ENCODE data around the gene NCAM1. TPM values are rescaled to one million over a fixed set of nuclear protein-coding genes. Genes with fewer than 3 reads are reported as not detected.

Gene NCAM1
- total RNA-seq, 1 experiment from 2014 or later = 0.22 TPM

GRCh38 chr11:113022262-113022661, 61.0 kb downstream of the NCAM1 start (continued):
- TF ChIP-seq ZNF274 (IDR thresholded peaks at IDR 0.05; ENCODE audit: low read depth, low read length) (no peak), YY1 (IDR thresholded peaks at IDR 0.05; ENCODE audit: extremely low read depth, insufficient replicate concordance, low read depth, low read length) (no peak), CEBPB (IDR thresholded peaks at IDR 0.05; ENCODE audit: low read depth) (no peak)
- TF ChIP-seq, protein P1, sequence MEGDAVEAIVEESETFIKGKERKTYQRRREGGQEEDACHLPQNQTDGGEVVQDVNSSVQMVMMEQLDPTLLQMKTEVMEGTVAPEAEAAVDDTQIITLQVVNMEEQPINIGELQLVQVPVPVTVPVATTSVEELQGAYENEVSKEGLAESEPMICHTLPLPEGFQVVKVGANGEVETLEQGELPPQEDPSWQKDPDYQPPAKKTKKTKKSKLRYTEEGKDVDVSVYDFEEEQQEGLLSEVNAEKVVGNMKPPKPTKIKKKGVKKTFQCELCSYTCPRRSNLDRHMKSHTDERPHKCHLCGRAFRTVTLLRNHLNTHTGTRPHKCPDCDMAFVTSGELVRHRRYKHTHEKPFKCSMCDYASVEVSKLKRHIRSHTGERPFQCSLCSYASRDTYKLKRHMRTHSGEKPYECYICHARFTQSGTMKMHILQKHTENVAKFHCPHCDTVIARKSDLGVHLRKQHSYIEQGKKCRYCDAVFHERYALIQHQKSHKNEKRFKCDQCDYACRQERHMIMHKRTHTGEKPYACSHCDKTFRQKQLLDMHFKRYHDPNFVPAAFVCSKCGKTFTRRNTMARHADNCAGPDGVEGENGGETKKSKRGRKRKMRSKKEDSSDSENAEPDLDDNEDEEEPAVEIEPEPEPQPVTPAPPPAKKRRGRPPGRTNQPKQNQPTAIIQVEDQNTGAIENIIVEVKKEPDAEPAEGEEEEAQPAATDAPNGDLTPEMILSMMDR (IDR thresholded peaks at IDR 0.05 in 2 of 3, conservative IDR thresholded peaks at IDR 0.05 in 1 of 3; ENCODE audit: borderline replicate concordance in 1 of 3, insufficient read depth in 1 of 3, low read depth in 2 of 3, low read length in 2 of 3) = no peak

DNA sequence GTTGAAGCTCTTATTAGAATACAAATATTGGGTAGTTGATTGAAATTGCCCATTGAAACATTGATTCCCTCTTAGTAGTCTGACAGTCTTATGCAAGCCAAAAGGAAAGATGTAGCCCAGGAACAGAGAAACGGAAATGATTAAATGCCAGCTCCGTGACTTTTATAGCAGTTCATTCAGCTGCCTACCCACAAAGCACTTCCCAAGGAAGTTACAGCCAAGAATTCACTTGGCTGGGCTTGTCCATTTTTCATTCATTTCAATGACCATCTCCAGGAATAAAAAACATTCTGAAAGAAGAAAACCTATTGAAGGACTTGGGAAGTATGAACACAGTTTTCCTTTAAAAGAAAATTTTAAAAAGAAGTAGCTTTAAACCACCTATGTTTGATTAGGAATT, 62.0 kb downstream of the NCAM1 start:
- H3K27me3 ChIP-seq (ENCODE audit: insufficient read depth, low read length) = peaks cover 50% of the 10 kb centered on the region
- intact Hi-C loops (cut with micrococcal nuclease) = no loop called here
- no peak overlapping the region for H3K27ac ChIP-seq (ENCODE audit: low read depth, low read length)
- no TSS peak for BruUV-seq (replicated peaks)
- H3K4me2 ChIP-seq (ENCODE audit: low read length) = no peak overlapping the region
- no peaks in the 10 kb centered on the region for H3K9me2 ChIP-seq (ENCODE audit: insufficient read depth)
- CTCF ChIA-PET = no interaction called here
- no peak for ATAC-seq
- no peak overlapping the region for H2AFZ ChIP-seq (ENCODE audit: low read depth, low read length, poor library complexity, severe bottlenecking)
- no peaks in the 10 kb centered on the region for H3K9me3 ChIP-seq (ENCODE audit: control insufficient read depth in 1 of 2, insufficient read depth in 1 of 2, low read depth in 1 of 2, low read length in 2 of 2)
- no peaks in the 10 kb centered on the region for H3K36me3 ChIP-seq (ENCODE audit: control insufficient read depth in 1 of 2, insufficient read depth in 2 of 2, low read length in 2 of 2)
- H3K4me3 ChIP-seq (replicated peaks in 1 of 2; ENCODE audit: low read depth in 1 of 2, low read length in 2 of 2) = no peak overlapping the region
- no peak for DNase-seq (ENCODE audit: low read depth, low spot score)
- POLR2A ChIA-PET = no interaction called here
- no peaks in the 10 kb centered on the region for H3K4me1 ChIP-seq (ENCODE audit: control insufficient read depth in 1 of 2, insufficient read depth in 2 of 2, low read length in 2 of 2)
- H3K79me2 ChIP-seq (ENCODE audit: insufficient read depth, low read length) = no peaks in the 10 kb centered on the region
- no peak overlapping the region for H3K9ac ChIP-seq (ENCODE audit: low read length)
- RAD21 ChIA-PET (ENCODE audit: low non-redundant PET in 1 of 2, low total read pairs in 2 of 2, uncharacterized antibody in 2 of 2, unreplicated experiment in 2 of 2) = no interaction called here
- H4K20me1 ChIP-seq (ENCODE audit: insufficient read depth) = no peaks in the 10 kb centered on the region
- TF ChIP-seq EGR1 (IDR thresholded peaks at IDR 0.05; ENCODE audit: low read depth) = no peak
- no peak for TF ChIP-seq FOSL1 (IDR thresholded peaks at IDR 0.05; ENCODE audit: low read depth)
- no peak for TF ChIP-seq REST (IDR thresholded peaks at IDR 0.05; ENCODE audit: low read depth)
- no peak for TF ChIP-seq SRF (IDR thresholded peaks at IDR 0.05; ENCODE audit: low read depth)
- TF ChIP-seq TCF7L2 (IDR thresholded peaks at IDR 0.05; ENCODE audit: borderline replicate concordance, extremely low read depth, insufficient read depth, insufficient read length) = no peak
- TF ChIP-seq ZBTB33 (IDR thresholded peaks at IDR 0.05; ENCODE audit: extremely low read depth, insufficient replicate concordance, low read length) = no peak
- TF ChIP-seq POLR2AphosphoS5 (IDR thresholded peaks at IDR 0.05; ENCODE audit: low read depth, low read length) = no peak
- TF ChIP-seq EZH2phosphoT487 (IDR thresholded peaks at IDR 0.05; ENCODE audit: borderline replicate concordance) = no peak
- no peak for TF ChIP-seq CEBPB (IDR thresholded peaks at IDR 0.05; ENCODE audit: low read depth)
- no peak for TF ChIP-seq JUND (IDR thresholded peaks at IDR 0.05)
- TF ChIP-seq ZFX (IDR thresholded peaks at IDR 0.05) = no peak
- no peak for TF ChIP-seq SIN3A (IDR thresholded peaks at IDR 0.05; ENCODE audit: low read depth)
- TF ChIP-seq, protein P2, sequence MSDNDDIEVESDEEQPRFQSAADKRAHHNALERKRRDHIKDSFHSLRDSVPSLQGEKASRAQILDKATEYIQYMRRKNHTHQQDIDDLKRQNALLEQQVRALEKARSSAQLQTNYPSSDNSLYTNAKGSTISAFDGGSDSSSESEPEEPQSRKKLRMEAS (IDR thresholded peaks at IDR 0.05) = no peak
